GM21529 (cell line): ENCODE data around the gene LTBP4.

Experiments used
- ATAC-seq: cut with Tn5 transposase; IDR thresholded peaks from one replicate; pipeline ENCODE4 v1.9.1; 2021; ENCODE audit not compliant: unreplicated experiment

LTBP4 gene

DNA sequence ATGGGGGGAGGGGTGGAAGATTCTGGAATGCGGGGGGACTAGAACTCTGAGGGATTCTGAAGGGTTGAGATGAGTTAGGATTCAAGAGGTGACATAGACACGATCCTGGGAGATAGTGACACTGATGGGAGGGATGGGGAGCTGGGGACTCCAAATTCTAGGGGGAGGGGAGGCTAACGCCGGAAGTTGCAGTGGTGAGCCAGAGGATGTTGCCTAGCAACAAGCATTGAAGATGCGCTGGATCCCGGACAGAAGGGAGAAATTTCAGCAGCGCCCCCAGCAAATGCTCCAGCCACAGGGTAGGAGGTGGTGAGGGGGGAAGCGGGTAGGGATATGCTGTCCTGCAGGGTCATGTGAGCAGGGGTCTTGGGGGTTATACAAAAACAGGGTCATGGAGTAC is 6.9 kb upstream of the LTBP4 start:
- no peak for ATAC-seq

DNA sequence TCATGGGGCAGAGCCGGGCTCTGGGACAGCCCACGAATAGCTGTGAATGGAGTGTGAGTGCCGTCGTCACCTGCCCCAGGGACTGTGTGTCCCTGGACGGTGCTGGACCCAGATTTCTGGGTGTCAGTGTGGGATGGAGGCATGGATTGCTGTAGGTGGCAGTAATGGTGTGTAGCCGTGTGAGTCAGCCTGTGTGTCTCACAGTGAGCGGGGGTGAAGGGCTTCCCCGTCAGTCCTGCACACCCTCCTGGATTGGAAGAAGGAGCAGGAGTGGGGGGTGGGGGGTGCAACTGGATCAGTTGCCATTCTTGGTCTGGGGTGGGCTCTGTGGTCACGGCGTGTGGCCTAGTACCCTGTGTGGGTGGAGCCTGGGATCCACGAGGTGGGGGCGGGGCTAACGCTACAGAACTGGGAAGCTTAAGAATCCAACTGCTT is 6.5 kb upstream of the LTBP4 start:
- no peak for ATAC-seq

DNA sequence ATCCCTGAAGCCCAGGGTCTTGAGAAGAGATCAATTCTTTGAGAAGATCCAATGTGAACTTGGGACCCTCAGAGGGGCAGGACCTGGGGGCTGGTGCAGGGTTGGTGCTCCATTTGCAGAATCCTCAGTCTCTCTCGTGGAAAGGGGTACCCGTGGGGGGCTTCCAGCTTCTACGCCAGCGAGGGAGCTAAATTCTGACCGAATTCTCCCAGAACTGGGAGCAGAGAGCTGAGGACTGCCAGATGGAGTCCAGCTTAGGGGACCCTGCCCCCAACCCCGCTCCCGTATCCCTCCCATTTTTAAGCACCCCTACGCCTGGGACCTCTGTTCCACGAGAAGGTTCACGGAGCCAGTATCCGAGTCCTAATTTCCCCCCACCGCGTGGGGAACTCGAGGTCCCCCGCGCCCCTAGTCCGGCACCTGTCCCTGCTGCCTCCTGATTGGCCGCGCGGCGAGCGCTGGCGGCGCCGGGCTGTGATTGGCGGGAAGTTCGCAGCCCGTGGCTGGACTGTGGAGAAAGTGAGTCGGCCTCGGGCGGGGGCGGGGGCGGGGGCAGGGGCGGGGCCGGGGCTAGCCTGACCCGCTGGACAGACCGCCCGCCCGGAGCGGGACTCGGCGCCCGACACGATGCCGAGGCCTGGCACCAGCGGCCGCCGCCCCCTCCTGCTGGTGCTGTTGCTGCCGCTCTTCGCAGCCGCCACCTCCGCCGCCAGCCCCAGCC is 4.4 kb upstream of the LTBP4 start:
- no peak for ATAC-seq

DNA sequence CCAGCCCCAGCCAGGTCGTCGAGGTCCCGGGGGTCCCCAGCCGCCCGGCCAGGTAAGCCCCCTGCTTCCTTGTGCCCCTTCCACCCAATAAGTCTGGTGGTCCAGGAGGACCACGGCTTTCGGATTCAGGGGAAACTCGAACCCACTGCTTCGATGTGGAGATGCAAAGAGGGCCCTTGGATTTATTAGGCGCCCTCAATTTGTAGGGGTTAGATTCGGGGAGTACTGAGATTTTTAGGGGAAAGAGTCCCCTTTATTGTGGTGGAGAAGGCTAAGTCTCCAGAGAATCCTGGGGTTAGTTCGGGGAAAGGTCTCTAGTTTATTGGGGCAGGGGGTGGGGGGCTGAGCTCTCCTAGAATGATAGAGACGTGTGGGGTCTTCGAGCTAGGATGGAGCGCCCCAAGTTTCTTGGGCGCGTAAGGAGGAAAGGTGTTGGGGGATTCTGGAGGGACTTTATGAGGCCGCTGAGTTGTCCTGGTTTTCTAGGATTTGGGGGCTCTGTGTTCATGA is 3.8 kb upstream of the LTBP4 start:
- no peak for ATAC-seq

DNA sequence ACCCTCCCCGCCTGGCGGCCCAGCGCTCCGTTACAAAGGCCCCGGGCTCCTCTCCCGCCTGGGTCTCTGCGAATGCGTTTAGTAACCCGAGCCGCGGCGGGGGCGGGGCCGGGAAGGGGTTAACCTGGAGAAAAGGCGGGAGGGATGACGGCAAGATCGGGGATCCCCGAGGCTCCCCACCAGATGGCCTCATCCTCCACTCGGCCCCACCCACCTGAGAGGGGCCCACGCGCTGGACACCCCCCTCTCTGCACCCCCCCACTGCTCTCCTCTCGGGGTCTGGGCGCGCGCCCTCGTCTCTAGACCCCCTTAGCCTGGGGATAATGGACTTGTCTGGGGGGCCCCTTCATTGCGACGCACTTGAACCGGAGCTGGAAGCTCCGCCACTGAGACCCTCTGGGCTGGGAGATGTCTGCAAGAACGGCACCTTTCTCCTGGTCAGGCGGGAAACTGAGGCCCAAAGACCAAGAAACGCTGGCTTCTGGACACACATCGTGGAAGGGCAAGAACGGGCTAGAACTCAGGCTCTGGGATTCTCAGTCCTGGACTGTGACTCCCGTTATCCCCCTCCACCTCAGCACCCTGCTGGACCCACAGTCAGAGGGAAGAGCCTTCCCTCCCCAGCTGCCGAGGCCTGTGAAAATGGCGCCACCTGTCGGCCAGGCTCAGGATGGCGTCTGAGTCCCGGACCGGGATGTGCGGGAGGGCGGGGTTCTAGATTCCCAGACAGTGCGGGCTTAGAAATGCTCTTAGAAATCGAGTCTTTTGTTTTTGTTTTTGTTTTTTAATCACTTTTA is 2.9 kb upstream of the LTBP4 start:
- ATAC-seq, result peak; percentile 52

DNA sequence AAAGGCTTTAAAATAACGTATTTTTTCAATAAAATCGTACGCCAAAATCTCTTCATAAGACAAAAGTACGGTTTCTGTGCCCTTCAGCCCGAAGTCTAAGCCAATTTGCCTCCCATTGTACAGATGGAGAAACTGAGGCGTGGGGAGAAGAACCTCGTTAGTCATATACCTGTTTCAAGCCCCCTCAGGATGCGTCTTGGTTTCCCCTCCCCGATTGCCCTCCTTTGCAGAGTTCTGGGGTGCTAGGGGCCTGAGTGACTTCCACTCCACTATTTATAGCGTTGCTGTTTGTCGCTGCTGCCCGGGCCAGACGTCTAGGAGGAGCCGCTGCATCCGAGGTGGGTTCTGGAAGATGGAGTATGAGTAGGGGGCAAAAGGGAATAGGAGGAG is 2.3 kb upstream of the LTBP4 start:
- no peak for ATAC-seq

DNA sequence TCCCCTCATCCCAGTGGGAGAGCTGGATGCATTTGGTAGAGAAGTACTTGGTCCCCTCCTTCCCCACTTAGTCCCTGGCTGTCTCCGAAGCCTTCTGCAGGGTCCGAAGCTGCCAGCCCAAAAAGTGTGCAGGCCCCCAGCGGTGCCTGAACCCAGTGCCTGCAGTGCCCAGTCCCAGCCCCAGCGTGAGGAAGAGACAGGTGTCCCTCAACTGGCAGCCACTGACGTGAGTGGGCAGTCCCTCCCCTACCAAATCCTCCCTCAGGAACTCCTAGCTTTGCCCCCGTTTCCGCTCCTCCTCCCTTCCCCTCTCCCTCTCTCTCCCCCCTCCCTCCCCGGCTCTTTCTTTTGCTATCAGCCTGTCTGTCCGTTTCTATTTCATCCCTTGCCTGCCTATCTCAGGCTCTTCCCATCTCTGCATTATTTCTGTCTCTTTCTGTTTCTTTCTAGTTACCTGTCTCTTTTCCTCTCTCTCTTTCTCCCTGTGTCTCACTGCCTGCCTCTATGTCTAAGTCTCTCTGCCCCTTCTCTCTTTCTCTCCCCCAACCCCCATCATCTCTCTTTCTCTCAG is 1.8 kb upstream of the LTBP4 start:
- no peak for ATAC-seq

DNA sequence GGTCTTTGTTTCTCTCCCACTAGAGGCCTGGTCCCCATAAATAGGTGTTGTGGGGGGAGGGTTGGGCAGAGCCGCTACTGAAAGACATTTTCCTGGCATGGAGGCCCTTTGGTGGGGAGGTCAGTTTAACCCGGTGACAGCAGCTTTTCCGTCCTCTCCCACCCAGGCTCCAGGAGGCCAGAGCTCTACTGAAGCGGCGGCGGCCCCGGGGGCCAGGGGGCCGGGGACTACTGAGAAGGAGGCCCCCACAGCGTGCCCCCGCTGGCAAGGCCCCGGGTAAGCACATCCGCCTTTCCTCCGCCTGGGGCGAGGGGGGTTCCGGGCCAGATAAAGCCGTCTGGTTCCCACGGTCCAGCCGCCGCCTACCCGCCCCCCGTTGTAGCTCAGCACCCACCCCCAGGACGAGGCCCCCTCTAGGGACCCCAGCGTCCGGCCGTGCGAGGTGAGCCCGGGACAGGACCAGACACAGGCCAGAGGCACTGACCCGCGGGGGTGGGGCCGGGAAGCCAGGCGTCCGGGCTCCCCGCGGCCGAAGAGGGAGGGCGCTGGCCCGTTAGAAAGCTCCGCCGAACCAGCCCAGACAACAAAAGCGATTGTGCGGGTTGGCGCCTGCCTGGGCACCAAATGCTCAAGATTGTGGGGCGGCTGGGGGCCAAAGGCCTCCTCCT is 1.1 kb upstream of the LTBP4 start:
- ATAC-seq, result no peak

DNA sequence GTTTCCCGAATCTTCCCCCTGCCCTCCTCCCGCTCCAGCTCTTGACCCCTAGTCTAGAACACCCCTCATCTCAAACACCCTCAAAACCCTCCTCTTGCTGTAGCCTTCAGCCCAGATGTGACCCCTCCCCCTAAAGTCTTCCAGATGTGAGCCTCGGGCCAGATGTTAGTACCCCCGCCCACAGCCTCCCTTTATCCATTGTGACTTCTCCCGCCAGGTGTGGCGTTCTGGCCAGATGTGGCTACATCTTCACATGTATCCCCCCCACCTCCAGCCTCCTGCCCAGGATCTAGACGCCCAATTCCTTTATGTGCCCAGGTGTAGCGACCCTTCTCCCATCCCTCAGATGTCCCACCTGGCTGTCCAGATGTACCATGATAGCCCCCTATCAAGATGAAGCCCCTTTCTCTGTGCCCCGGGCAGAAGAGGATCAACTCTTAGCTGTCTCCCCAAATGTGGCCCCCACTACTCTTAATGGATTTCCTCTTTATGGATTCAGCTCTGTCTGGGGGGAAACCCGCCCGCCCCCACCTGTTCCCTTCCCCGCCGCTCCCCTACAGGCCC is 517 bp upstream of the LTBP4 start:
- ATAC-seq, result no peak

DNA sequence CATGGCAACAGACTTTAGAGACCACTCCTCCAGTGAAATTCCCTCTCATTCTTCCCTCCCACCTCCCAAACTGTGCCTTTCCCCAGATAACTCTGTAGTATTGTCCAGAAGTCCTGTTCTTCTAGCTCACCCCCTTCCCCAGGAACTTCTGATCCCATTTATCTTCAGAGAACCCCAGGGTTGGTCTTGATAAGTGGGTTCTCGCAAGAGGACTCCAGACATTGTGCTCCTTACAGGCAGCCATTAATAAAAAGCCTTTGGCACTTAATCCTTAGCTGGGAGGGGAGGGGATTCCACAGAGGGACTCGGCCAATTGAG is 1.9 kb downstream of the LTBP4 start:
- ATAC-seq, result no peak

DNA sequence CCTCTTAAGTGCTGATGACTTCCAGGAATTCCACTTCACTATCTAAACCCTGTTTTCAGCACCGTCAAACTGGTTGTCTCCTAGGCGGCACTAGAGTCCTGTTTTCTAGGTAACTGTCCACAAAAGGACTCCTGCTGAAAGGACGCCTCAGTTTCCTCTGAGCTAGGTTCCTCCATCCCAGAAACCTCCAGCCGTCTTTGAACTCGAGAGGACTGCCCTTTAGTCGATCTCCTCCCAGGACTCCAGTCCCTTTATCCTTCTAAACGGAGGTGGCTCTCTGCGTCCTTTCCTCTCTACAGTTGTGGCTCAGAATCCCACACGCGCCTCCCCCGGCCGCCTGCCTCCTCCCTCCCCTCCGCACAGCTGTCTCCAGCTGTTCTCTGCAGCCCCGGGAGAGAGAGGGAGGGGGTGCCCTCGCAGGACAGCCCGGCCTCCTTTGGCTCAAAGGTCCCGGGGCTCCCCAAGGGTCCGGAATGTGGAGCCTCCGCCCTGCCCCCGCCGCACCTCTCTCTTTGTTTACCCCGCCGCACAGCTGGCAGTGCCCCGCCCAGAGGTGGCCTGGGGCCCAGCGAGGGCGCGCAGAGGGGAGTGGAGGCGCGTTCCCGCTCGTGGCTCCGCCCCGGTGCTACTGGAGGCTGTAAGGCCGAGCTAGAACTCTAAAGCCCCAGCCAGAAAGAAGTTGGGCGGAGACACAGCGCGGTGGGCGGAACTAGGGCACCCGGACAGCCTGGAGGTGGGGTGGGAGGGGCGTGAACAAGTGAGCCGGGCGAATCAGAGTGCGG is 2.4 kb downstream of the LTBP4 start:
- peak; percentile 70 for ATAC-seq

DNA sequence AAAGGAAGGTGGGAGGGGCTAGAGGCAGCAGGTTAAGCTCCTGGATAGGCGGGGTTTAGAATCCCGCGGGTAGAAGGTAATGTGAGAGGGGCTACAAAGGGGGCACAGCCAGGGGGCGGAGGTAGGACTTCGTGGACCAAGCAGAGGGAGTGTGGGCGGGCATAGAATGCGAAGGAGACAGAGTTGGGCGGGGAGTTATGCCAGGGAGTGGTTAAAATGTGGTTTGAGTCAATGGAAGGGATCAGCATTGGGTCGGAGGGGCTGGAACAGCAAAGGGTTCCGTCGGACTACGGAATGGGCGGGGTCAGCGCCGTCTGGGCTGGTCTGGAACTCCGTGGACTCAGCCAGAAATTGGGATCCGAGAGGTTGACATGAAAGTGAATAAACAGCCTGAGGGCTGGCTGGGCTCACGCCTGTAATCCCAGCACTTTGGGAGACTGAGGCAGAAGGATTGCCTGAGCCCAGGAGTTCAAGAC is 3.0 kb downstream of the LTBP4 start:
- no peak for ATAC-seq

DNA sequence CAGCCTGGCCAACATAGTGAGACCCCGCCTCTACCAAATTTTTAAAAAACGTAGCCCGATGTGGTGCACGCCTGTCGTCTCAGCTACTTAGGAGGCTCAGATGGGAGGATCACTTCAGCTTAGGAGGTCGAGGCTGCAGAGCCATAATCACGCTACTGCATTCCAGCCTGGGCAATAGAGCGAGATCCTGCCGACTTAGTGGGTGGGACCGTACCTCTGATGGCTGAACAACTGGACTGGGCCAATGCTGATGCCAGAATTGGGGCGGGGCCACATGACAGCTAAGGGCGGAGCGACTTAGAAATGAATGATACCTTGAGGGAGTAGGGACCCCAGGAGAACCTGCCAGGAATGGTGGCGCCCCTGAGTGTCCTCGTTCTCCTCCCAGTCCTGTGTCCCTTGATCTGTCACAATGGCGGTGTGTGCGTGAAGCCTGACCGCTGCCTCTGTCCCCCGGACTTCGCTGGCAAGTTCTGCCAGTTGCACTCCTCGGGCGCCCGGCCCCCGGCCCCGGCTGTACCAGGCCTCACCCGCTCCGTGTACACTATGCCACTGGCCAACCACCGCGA is 3.6 kb downstream of the LTBP4 start:
- no peak for ATAC-seq

DNA sequence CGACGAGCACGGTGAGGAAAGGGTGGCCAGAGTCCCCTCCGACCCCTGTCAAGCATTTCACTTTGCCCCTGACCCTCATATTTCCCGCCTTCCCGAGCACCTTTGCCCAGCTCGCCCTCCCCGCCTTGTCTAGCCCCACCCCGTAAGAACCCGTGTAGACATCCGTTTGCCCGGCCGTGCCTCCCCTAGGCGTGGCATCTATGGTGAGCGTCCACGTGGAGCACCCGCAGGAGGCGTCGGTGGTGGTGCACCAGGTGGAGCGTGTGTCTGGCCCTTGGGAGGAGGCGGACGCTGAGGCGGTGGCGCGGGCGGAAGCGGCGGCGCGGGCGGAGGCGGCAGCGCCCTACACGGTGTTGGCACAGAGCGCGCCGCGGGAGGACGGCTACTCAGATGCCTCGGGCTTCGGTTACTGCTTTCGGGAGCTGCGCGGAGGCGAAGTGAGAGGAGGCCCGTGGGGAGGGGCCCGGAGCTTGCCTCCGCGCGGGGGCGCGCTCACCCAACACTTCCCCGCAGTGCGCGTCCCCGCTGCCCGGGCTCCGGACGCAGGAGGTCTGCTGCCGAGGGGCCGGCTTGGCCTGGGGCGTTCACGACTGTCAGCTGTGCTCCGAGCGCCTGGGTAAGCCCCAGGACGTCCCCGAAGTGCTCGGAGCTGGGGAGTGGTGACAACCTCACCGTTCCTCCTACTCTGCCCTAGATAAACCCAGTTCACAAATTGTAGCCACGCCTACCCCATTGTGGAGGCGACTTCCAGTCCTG is 4.2 kb downstream of the LTBP4 start:
- peak; percentile 26 for ATAC-seq

DNA sequence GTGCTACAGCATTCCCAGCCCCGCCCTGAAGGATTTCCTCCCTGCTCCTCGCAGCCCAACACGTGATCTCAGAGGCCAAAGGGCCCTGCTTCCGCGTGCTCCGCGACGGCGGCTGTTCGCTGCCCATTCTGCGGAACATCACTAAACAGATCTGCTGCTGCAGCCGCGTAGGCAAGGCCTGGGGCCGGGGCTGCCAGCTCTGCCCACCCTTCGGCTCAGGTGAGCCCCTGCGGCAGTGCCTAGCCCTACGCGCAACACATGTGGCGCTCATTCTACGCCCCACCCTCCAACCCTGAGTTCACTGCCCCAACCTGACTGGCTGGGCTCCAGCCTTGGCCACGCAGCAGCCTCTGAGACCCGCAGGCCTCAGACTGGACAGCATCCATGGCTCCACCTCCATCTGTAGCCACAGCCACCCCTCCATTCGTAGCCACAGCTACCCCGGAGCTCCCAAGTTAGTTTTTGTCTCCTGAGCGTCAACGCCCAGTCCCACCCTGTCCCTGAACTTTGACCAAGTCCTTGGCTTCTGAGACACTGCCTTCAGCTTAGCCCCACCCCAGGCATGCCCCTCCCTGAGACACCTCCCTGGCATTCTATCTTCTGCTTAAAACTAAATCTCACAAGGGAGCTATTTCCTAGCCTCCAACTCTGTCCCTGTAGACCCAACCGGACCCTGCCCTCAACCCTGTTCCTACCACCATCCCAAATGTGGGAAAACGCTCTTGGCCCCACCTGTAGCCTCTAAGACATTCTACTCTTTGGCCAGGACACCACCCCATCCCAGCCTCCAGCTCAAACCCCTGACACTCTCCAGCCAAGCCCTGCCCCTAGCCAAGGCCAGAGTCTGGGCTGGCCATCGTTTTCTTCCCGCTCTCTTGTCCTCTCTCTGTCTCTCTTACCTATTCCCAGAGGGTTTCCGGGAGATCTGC is 6.4 kb downstream of the LTBP4 start:
- no peak for ATAC-seq

DNA sequence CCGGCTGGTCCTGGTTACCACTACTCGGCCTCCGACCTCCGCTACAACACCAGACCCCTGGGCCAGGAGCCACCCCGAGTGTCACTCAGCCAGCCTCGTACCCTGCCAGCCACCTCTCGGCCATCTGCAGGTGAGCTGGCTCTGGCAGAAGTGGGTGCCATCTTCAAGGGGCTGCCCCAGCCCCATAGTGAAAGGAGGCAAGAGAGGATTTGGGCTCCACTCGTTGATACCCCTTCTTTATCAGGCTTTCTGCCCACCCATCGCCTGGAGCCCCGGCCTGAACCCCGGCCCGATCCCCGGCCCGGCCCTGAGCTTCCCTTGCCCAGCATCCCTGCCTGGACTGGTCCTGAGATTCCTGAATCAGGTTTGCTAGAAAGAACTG is 7.1 kb downstream of the LTBP4 start:
- no peak for ATAC-seq

DNA sequence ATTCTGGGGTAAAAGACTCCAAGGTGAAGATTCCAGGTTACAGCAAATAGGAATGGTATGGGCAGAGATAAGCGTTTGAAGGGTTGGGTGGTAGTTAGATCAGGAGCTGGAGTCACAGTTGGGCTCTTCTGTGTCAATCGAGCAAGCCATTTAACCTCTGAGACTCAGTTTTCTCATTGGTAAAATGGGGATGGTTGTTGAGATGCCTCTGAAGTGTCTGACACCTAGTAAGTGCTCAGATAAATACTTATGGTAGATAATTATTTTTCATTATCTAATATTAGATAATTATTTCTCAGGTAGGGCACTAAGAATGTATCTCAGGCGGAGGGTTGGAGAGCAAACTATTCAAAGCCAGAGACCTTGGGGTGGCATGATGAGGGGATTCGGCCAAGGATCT is 7.8 kb downstream of the LTBP4 start:
- no peak for ATAC-seq
